Upper lobe of left lung (tissue), 4 donors: ENCODE results near the gene RNF5.

Source experiments
- EP300 ChIP-seq, 4 donors: sonication (generic); formaldehyde crosslinking; IDR thresholded peaks; one replicate each; pipeline ENCODE4 v1.5.1; 2017; ENCODE audit warnings: antibody characterized with exemption in 4 of 4, control low read depth in 2 of 4
- TF ChIP-seq, protein P1 (sequence below), 6 experiments: fragments of 450-650 bp in 4 of 6; fragments of 200-600 bp in 2 of 6; sonication (generic) in 2 of 6; IDR thresholded peaks; one replicate each; pipeline ENCODE4 v1.5.1; 2016 to 2019; ENCODE audit warnings: antibody characterized with exemption in 6 of 6

DNA sequence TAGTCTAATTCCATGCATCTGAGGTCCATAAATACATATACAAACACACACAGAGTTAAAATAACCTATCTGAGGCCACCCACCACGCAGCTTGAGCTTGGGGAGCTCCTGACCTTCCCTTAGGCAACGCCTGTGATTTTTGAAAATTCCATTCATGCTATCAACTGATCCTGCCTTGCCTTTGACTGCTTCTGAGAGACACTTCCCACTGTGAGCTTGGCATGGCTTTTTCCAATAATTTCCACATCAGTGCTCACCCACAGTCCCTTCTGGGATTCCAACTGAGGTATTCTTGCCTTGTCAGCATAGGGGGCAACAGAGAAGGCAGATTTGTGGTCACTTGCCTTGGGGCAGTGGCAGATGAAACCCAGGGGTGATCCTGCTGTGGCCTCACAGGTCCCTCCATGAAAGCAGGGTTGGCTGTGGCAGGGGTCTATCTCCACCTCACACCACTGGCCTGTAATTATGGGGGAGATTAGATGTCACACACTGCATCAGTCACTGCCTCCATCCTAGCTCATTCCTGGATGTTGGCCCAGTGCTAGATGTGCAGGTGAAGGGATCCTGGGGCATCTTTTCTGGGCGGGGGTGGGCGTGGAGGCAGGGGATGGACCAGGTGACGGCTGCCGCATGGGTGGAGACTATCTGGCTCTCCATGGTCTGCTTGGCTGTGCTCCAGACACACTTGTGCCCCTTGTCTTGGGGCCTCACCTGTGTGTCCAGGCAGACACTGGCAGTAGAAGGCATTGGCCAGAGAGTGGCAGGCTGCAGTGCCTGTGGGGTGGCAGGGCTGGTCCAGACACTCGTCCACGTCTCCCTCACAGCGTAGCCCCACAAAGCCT, 25.4 kb downstream of the RNF5 start:
- TF ChIP-seq EP300 (IDR thresholded peaks at IDR 0.05): no peak
- TF ChIP-seq, protein P1, sequence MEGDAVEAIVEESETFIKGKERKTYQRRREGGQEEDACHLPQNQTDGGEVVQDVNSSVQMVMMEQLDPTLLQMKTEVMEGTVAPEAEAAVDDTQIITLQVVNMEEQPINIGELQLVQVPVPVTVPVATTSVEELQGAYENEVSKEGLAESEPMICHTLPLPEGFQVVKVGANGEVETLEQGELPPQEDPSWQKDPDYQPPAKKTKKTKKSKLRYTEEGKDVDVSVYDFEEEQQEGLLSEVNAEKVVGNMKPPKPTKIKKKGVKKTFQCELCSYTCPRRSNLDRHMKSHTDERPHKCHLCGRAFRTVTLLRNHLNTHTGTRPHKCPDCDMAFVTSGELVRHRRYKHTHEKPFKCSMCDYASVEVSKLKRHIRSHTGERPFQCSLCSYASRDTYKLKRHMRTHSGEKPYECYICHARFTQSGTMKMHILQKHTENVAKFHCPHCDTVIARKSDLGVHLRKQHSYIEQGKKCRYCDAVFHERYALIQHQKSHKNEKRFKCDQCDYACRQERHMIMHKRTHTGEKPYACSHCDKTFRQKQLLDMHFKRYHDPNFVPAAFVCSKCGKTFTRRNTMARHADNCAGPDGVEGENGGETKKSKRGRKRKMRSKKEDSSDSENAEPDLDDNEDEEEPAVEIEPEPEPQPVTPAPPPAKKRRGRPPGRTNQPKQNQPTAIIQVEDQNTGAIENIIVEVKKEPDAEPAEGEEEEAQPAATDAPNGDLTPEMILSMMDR (IDR thresholded peaks at IDR 0.05): no peak
